ENCODE data around the gene PDZD11.
"Not testable (repeated sequence)": the region's sequence is repeated elsewhere in the genome, so short reads cannot be mapped to it uniquely, and the experiment has no call there.

The PDZD11 gene

DNA sequence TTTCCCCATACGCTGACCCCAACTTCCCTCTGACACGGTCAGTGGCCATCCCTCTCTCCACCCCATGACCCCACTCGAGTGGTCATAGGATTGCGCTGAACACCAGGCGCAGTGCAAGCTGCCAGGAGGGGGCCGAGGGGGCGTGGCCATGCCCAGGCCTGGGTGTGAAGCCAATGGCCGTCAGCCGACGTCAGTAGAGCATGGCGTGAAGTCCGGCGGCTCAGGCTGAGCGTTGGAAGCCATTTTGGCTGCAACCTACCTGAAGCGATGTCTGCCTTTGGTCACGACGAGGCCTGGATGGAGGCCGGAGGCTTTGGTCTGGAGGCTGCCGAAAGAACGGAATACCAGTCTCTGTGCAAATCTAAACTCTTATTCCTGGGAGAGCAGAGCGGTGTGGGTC is 7.8 kb downstream of the PDZD11 start, which contains the start of gene RAB41:
Gene RAB41 (plus strand): TSS at position 222 of the 400 bp plus-strand sequence. CDS start 46 bp downstream, at position 268.
- Histone ChIP-seq H3K4me2 (ENCODE audit: low read length) (no peak within 1 kb of the TSS), H2AFZ (ENCODE audit: low read depth, low read length) (no peak within 1 kb of the TSS), H3K4me3 (ENCODE audit: low read length) (no peak within 1 kb of the TSS), H3K27ac (ENCODE audit: low read length) (no peak within 1 kb of the TSS), H3K4me1 (ENCODE audit: low read length) (no peaks in the 10 kb centered on the region), H3K79me2 (ENCODE audit: low read length) (no peaks in the 10 kb centered on the region), H3K9me3 (ENCODE audit: insufficient read depth, low read length) (no peaks in the 10 kb centered on the region), H3K36me3 (replicated peaks; ENCODE audit: low read depth, low read length) (no peaks in the 10 kb centered on the region), H4K20me1 (ENCODE audit: insufficient read depth, low read length) (no peaks in the 10 kb centered on the region), H3K27me3 (ENCODE audit: low read depth, low read length) (no peaks in the 10 kb centered on the region), H3K9ac (ENCODE audit: low read length) (no peak within 1 kb of the TSS)
- TF ChIP-seq, protein P1, sequence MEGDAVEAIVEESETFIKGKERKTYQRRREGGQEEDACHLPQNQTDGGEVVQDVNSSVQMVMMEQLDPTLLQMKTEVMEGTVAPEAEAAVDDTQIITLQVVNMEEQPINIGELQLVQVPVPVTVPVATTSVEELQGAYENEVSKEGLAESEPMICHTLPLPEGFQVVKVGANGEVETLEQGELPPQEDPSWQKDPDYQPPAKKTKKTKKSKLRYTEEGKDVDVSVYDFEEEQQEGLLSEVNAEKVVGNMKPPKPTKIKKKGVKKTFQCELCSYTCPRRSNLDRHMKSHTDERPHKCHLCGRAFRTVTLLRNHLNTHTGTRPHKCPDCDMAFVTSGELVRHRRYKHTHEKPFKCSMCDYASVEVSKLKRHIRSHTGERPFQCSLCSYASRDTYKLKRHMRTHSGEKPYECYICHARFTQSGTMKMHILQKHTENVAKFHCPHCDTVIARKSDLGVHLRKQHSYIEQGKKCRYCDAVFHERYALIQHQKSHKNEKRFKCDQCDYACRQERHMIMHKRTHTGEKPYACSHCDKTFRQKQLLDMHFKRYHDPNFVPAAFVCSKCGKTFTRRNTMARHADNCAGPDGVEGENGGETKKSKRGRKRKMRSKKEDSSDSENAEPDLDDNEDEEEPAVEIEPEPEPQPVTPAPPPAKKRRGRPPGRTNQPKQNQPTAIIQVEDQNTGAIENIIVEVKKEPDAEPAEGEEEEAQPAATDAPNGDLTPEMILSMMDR (IDR thresholded peaks at IDR 0.05; ENCODE audit: low read depth, low read length), result no peak
- TF ChIP-seq EZH2phosphoT487 (IDR thresholded peaks at IDR 0.05; ENCODE audit: low read depth), result no peak

DNA sequence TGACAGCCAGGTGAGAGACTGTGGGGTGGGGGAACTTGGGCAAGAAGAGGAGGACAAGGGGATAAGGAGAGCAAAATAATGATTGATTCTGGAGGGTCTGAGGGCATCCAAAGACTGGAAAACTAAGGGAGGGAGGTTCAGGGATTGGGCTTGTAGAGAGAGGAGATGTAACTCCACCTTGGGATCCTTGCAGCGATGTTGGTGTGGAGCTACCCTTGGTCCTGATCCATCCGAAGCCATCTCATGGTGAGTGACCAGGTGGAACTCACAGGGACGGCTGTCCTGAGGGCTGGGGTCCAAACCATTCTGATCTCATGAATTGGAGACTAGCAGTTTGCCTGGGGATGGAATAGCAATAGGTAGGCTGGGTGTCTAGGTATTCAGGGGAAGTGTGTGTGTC is 9.2 kb downstream of the PDZD11 start:
- H3K4me1 ChIP-seq (ENCODE audit: low read length), result no peaks in the 10 kb centered on the region
- H3K36me3 ChIP-seq (replicated peaks; ENCODE audit: low read depth, low read length), result no peaks in the 10 kb centered on the region
- H3K9me3 ChIP-seq (ENCODE audit: insufficient read depth, low read length), result no peaks in the 10 kb centered on the region
- no peak overlapping the region for H3K4me3 ChIP-seq (ENCODE audit: low read length)
- no peaks in the 10 kb centered on the region for H3K79me2 ChIP-seq (ENCODE audit: low read length)
- no peaks in the 10 kb centered on the region for H4K20me1 ChIP-seq (ENCODE audit: insufficient read depth, low read length)
- H3K9ac ChIP-seq (ENCODE audit: low read length), result no peak overlapping the region
- H2AFZ ChIP-seq (ENCODE audit: low read depth, low read length), result no peak overlapping the region
- no peak for TF ChIP-seq EZH2phosphoT487 (IDR thresholded peaks at IDR 0.05; ENCODE audit: low read depth)
- TF ChIP-seq, protein P1 (IDR thresholded peaks at IDR 0.05; ENCODE audit: low read depth, low read length), result no peak
- H3K4me2 ChIP-seq (ENCODE audit: low read length), result no peak overlapping the region
- no peak overlapping the region for H3K27ac ChIP-seq (ENCODE audit: low read length)
- H3K27me3 ChIP-seq (ENCODE audit: low read depth, low read length), result no peaks in the 10 kb centered on the region

DNA sequence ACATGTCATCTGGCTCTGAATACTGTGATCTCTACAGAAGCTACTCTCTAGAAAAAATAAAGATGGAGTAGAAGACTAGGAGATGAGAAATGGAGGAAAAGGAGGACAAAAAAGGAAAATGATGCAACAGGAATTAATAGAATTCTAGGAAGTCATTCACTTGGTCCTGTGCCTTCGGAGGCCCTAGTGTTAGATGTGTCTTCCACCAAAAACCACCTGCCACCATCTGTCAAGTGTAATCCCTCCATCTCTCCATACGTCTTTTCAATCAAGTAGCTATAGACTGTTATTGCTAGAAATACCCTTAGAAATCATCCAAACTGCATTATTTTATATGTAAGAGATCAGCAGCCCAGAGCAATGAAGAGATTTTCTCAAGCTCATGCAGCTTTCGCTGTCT is 10.6 kb downstream of the PDZD11 start:
- H3K4me2 ChIP-seq (ENCODE audit: low read length), result no peak overlapping the region
- no peak overlapping the region for H3K4me3 ChIP-seq (ENCODE audit: low read length)
- H3K4me1 ChIP-seq (ENCODE audit: low read length), result no peaks in the 10 kb centered on the region
- no peaks in the 10 kb centered on the region for H3K9me3 ChIP-seq (ENCODE audit: insufficient read depth, low read length)
- no peaks in the 10 kb centered on the region for H3K36me3 ChIP-seq (replicated peaks; ENCODE audit: low read depth, low read length)
- no peak overlapping the region for H2AFZ ChIP-seq (ENCODE audit: low read depth, low read length)
- TF ChIP-seq, protein P1 (IDR thresholded peaks at IDR 0.05; ENCODE audit: low read depth, low read length), result no peak
- TF ChIP-seq EZH2phosphoT487 (IDR thresholded peaks at IDR 0.05; ENCODE audit: low read depth), result no peak
- H3K79me2 ChIP-seq (ENCODE audit: low read length), result no peaks in the 10 kb centered on the region
- H3K27ac ChIP-seq (ENCODE audit: low read length), result no peak overlapping the region
- no peaks in the 10 kb centered on the region for H3K27me3 ChIP-seq (ENCODE audit: low read depth, low read length)
- no peaks in the 10 kb centered on the region for H4K20me1 ChIP-seq (ENCODE audit: insufficient read depth, low read length)
- H3K9ac ChIP-seq (ENCODE audit: low read length), result no peak overlapping the region

DNA sequence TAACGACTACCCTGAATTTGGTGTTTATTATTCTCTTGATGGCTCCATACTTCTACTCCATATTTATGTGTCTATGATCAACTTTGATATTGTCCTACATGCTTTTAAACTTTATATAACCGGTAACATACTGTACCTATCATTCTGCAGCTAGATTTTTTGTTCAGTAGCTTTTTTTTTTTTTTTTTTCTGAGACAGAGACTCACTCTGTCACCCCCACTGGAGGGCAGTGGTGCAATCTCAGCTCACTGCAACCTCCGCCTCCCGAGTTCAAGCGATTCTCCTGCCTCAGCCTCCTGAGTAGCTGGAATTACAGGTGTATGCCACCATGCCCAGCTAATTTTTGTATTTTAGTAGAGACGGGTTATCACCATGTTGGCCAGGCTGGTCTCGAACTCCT is 15.7 kb downstream of the PDZD11 start:
- H3K4me3 ChIP-seq (ENCODE audit: low read length); H3K27ac ChIP-seq (ENCODE audit: low read length); H3K4me2 ChIP-seq (ENCODE audit: low read length); H3K9ac ChIP-seq (ENCODE audit: low read length); H3K4me1 ChIP-seq (ENCODE audit: low read length); H2AFZ ChIP-seq (ENCODE audit: low read depth, low read length); H3K9me3 ChIP-seq (ENCODE audit: insufficient read depth, low read length); H3K27me3 ChIP-seq (ENCODE audit: low read depth, low read length); H3K36me3 ChIP-seq (replicated peaks; ENCODE audit: low read depth, low read length); H3K79me2 ChIP-seq (ENCODE audit: low read length); H4K20me1 ChIP-seq (ENCODE audit: insufficient read depth, low read length): not testable (repeated sequence)

DNA sequence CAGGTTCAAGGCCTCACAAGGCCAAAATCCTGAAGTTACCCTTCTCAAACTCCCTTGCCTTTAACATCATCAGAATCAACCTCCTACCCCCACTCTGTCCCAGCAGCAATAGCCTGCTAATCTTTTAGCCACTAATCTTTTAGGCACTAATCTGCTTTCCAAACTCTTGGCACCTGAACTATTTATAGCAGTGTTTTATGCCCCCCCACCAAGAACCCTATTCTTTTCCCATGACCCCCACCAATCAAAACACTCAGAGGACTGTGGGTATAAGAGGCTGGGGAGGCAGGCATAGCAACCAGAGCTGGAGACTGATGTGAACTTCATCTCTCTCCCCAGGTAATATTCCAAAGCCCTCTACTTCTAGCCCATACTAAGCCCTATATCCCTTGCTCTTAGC is 21.7 kb downstream of the PDZD11 start, which contains the start of gene ARR3:
Gene ARR3 (plus strand): TSS at position 301 of the 400 bp plus-strand sequence. CDS start 1,052 bp downstream, outside the sequence.
- Histone ChIP-seq H3K27ac (ENCODE audit: low read length) (no peak within 1 kb of the TSS), H3K9me3 (ENCODE audit: insufficient read depth, low read length) (no peaks in the 10 kb centered on the region), H4K20me1 (ENCODE audit: insufficient read depth, low read length) (no peaks in the 10 kb centered on the region), H3K36me3 (replicated peaks; ENCODE audit: low read depth, low read length) (no peaks in the 10 kb centered on the region), H3K79me2 (ENCODE audit: low read length) (no peaks in the 10 kb centered on the region), H3K27me3 (ENCODE audit: low read depth, low read length) (no peaks in the 10 kb centered on the region), H3K4me1 (ENCODE audit: low read length) (no peaks in the 10 kb centered on the region), H3K9ac (ENCODE audit: low read length) (no peak within 1 kb of the TSS), H2AFZ (ENCODE audit: low read depth, low read length) (no peak within 1 kb of the TSS), H3K4me2 (ENCODE audit: low read length) (no peak within 1 kb of the TSS), H3K4me3 (ENCODE audit: low read length) (no peak within 1 kb of the TSS)
- no peak for TF ChIP-seq EZH2phosphoT487 (IDR thresholded peaks at IDR 0.05; ENCODE audit: low read depth)
- TF ChIP-seq, protein P1 (IDR thresholded peaks at IDR 0.05; ENCODE audit: low read depth, low read length), result no peak
